ENCODE measurements around the gene TBC1D22A.

DNA sequence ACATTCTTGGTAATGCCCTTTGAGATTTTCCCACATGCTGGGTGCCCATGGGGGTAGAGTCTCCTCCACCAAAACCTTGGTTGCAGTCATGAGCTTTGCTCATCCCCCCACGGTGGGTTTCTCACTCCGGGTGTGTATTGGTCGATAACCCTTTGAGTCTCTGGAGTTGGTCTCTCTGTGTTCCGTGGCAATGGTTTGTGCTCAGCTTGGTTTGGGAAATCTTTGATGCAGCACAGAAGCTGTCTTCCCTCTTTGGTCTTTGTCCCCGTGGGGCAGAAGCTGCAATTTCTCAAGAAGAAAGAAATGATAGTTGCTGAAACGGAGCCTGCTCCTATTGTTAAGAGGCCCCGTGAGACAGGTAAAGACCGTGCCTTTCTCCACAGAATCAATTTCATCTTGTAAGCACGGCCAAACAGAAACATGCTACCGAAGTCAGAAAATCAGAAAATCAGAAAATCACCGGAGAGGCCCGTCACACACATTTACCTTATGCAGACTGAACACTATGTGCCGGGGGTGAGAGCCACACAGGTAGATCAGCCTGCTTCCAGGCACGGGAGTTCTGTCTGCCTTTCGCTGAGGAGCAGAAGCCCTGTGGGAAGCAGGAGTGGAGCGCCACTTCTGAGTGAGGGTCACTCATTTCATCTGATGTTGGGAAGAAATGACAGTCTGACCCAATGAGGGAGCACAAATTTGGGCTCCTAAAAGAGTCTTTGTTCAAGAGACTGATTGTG lies 186.1 kb downstream of the TBC1D22A start:
- no peak for TF ChIP-seq EZH2 (IDR thresholded peaks at IDR 0.05; ENCODE audit: low read length)
- TF ChIP-seq, protein P1, sequence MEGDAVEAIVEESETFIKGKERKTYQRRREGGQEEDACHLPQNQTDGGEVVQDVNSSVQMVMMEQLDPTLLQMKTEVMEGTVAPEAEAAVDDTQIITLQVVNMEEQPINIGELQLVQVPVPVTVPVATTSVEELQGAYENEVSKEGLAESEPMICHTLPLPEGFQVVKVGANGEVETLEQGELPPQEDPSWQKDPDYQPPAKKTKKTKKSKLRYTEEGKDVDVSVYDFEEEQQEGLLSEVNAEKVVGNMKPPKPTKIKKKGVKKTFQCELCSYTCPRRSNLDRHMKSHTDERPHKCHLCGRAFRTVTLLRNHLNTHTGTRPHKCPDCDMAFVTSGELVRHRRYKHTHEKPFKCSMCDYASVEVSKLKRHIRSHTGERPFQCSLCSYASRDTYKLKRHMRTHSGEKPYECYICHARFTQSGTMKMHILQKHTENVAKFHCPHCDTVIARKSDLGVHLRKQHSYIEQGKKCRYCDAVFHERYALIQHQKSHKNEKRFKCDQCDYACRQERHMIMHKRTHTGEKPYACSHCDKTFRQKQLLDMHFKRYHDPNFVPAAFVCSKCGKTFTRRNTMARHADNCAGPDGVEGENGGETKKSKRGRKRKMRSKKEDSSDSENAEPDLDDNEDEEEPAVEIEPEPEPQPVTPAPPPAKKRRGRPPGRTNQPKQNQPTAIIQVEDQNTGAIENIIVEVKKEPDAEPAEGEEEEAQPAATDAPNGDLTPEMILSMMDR (optimal IDR thresholded peaks at IDR 0.05 in 1 of 3, IDR thresholded peaks at IDR 0.05 in 1 of 3, conservative IDR thresholded peaks at IDR 0.05 in 1 of 3; ENCODE audit: extremely low read depth in 1 of 3, insufficient read depth in 2 of 3, low read length in 3 of 3) = no peak

All from keratinocyte (primary cell).